Measurements from ENCODE around the gene C16orf90. TPM values are rescaled to one million over a fixed set of nuclear protein-coding genes. Genes with fewer than 3 reads are reported as not detected.

C16orf90 gene
- total and polyA plus RNA-seq, 2 experiments from 2014 or later, result not detected

GRCh38 chr16:3520413-3520812 is 25.1 kb upstream of the C16orf90 start:
- no peak overlapping the region for H3K4me3 ChIP-seq
- H3K4me1 ChIP-seq (ENCODE audit: low read depth), result no peaks in the 10 kb centered on the region
- no peaks in the 10 kb centered on the region for H3K9me3 ChIP-seq (ENCODE audit: low read depth)
- DNase-seq (ENCODE audit: low read depth in 1 of 2, low spot score in 1 of 2), result no peak
- H3K36me3 ChIP-seq, result peaks cover 47% of the 10 kb centered on the region
- TF ChIP-seq CTCF (IDR thresholded peaks at IDR 0.05; ENCODE audit: low read depth, low read length), result no peak
- H3K27me3 ChIP-seq, result no peaks in the 10 kb centered on the region
- H3K27ac ChIP-seq, result no peak overlapping the region

GRCh38 chr16:3519581-3519980 is 24.3 kb upstream of the C16orf90 start:
- H3K4me1 ChIP-seq (ENCODE audit: low read depth), result no peaks in the 10 kb centered on the region

GRCh38 chr16:3518986-3519348 is 23.7 kb upstream of the C16orf90 start:
- Histone ChIP-seq H3K36me3 (peaks cover 54% of the 10 kb centered on the region), H3K27me3 (no peaks in the 10 kb centered on the region)

More at GRCh38 chr16:3519581-3519980, 24.3 kb upstream of the C16orf90 start:
- DNase-seq (ENCODE audit: low read depth in 1 of 2, low spot score in 1 of 2), result no peak
- H3K9me3 ChIP-seq (ENCODE audit: low read depth), result no peaks in the 10 kb centered on the region
- H3K27me3 ChIP-seq, result no peaks in the 10 kb centered on the region
- no peak overlapping the region for H3K4me3 ChIP-seq
- H3K27ac ChIP-seq, result no peak overlapping the region
- peaks cover 48% of the 10 kb centered on the region for H3K36me3 ChIP-seq
- no peak for TF ChIP-seq CTCF (IDR thresholded peaks at IDR 0.05; ENCODE audit: low read depth, low read length)

GRCh38 chr16:3518292-3518985 is 23.1 kb upstream of the C16orf90 start:
- no peak for DNase-seq (ENCODE audit: low read depth in 1 of 2, low spot score in 1 of 2)
- no peak overlapping the region for H3K27ac ChIP-seq
- no peak overlapping the region for H3K4me3 ChIP-seq
- H3K4me1 ChIP-seq (ENCODE audit: low read depth), result no peaks in the 10 kb centered on the region
- no peak for TF ChIP-seq CTCF (IDR thresholded peaks at IDR 0.05; ENCODE audit: low read depth, low read length)
- no peaks in the 10 kb centered on the region for H3K27me3 ChIP-seq
- no peaks in the 10 kb centered on the region for H3K9me3 ChIP-seq (ENCODE audit: low read depth)
- peaks cover 54% of the 10 kb centered on the region for H3K36me3 ChIP-seq

More at GRCh38 chr16:3518986-3519348, 23.7 kb upstream of the C16orf90 start:
- no peaks in the 10 kb centered on the region for H3K4me1 ChIP-seq (ENCODE audit: low read depth)
- H3K4me3 ChIP-seq, result no peak overlapping the region
- DNase-seq (ENCODE audit: low read depth in 1 of 2, low spot score in 1 of 2), result no peak
- no peak for TF ChIP-seq CTCF (IDR thresholded peaks at IDR 0.05; ENCODE audit: low read depth, low read length)
- H3K9me3 ChIP-seq (ENCODE audit: low read depth), result no peaks in the 10 kb centered on the region
- H3K27ac ChIP-seq, result no peak overlapping the region

GRCh38 chr16:3515897-3516296 is 20.6 kb upstream of the C16orf90 start:
- Histone ChIP-seq H3K4me1 (ENCODE audit: low read depth) (no peaks in the 10 kb centered on the region), H3K27me3 (no peaks in the 10 kb centered on the region), H3K27ac (no peak overlapping the region), H3K36me3 (peaks cover 56% of the 10 kb centered on the region), H3K9me3 (ENCODE audit: low read depth) (no peaks in the 10 kb centered on the region), H3K4me3 (no peak overlapping the region)
- TF ChIP-seq CTCF (IDR thresholded peaks at IDR 0.05; ENCODE audit: low read depth, low read length), result no peak
- DNase-seq (ENCODE audit: low read depth in 1 of 2, low spot score in 1 of 2), result no peak
